Endothelial cell of umbilical vein (primary cell): Measurements from ENCODE around the gene TRAPPC6A. TPM values are rescaled to one million over a fixed set of nuclear protein-coding genes. Genes with fewer than 3 reads are reported as not detected.

Experiments
- BruUV-seq: library from RNA; stranded (reverse); fragments of 400-500 nt; replicated peaks from 2 replicates; lab custom pipeline; 2021; lab: Mats Ljungman, UMichigan
- CTCF ChIA-PET: fragments of 300-600, 350-600 bp; sonication (Branson Sonifier 250); formaldehyde crosslinking; loops from one replicate; lab custom pipeline; 2021; ENCODE audit warnings: antibody characterized with exemption, inconsistent platforms; lab: Charles Lee
- POLR2A ChIA-PET: fragments of 300-600, 350-600 bp; sonication (Branson Sonifier 250); formaldehyde crosslinking; loops from one replicate; lab custom pipeline; 2021; ENCODE audit warnings: antibody characterized with exemption, inconsistent platforms; lab: Charles Lee
- DNase-seq: peaks from one replicate; pipeline ENCODE4 v3.0.0-alpha.2; 2011; ENCODE audit warnings: low read depth, low spot score
- FAIRE-seq: peaks from 2 replicates; lab custom pipeline; 2011; peaks lifted over from hg19 to GRCh38; lab: Jason Lieb, UNC
- H2AFZ ChIP-seq: 2 replicates; pipeline ENCODE4 v1.6.0; 2012; ENCODE audit warnings: low read depth, low read length, control low read depth, inconsistent platforms
- H3K27ac ChIP-seq: 2 replicates; pipeline ENCODE4 v1.5.1; 2011; ENCODE audit warnings: low read depth, mild to moderate bottlenecking, control low read depth, low read length, moderate library complexity; ENCODE audit not compliant: insufficient read depth
- H3K27me3 ChIP-seq, 2 experiments: 2 replicates each; pipeline versions ENCODE4 v1.6.0 to v1.6.1; 2011; ENCODE audit warnings: low read length in 2 of 2, mixed read lengths in 1 of 2; ENCODE audit not compliant: control insufficient read depth in 2 of 2, insufficient read depth in 2 of 2
- H3K36me3 ChIP-seq, 2 experiments: 2 replicates in 1 of 2; 3 replicates in 1 of 2; pipeline ENCODE4 v1.5.1; 2011; ENCODE audit warnings: low read length in 2 of 2, mild to moderate bottlenecking in 1 of 2, moderate library complexity in 1 of 2; ENCODE audit not compliant: control insufficient read depth in 2 of 2, insufficient read depth in 2 of 2; ENCODE audit errors: extremely low read depth in 1 of 2
- H3K4me1 ChIP-seq: 3 replicates; pipeline ENCODE4 v1.5.1; 2011; ENCODE audit warnings: mild to moderate bottlenecking, low read length; ENCODE audit not compliant: control insufficient read depth, insufficient read depth; ENCODE audit errors: extremely low read depth
- H3K4me2 ChIP-seq: 2 replicates; pipeline ENCODE4 v1.6.1; 2011; ENCODE audit warnings: low read length, control low read depth, mixed read lengths; ENCODE audit not compliant: insufficient read depth
- H3K4me3 ChIP-seq, 3 experiments: fragments of 200-600 bp in 1 of 3; sonication (generic), shearing (Covaris generic) in 1 of 3; replicated peaks in 1 of 3; 2 replicates each; pipeline ENCODE4 v1.5.1; 2011 to 2016; ENCODE audit warnings: control low read depth in 3 of 3, low read length in 3 of 3, mild to moderate bottlenecking in 2 of 3, inconsistent platforms in 1 of 3, low read depth in 1 of 3, moderate library complexity in 1 of 3; ENCODE audit not compliant: insufficient read depth in 1 of 3
- H3K79me2 ChIP-seq: 2 replicates; pipeline ENCODE4 v1.6.0; 2012; ENCODE audit warnings: low read length, inconsistent platforms; ENCODE audit not compliant: control insufficient read depth, insufficient read depth
- H3K9ac ChIP-seq: replicated peaks from 2 replicates; pipeline ENCODE3; 2011; ENCODE audit warnings: low read length, control low read depth; ENCODE audit not compliant: insufficient read depth; ENCODE audit errors: extremely low read depth
- H3K9me1 ChIP-seq: replicated peaks from 3 replicates; pipeline ENCODE4 v1.6.0; 2011; ENCODE audit warnings: mild to moderate bottlenecking, low read length; ENCODE audit not compliant: control insufficient read depth, insufficient read depth; ENCODE audit errors: extremely low read depth
- H3K9me3 ChIP-seq: replicated peaks from 2 replicates; pipeline ENCODE4 v1.5.1; 2012; ENCODE audit warnings: low read length, inconsistent platforms; ENCODE audit not compliant: control insufficient read depth, insufficient read depth
- H4K20me1 ChIP-seq: replicated peaks from 2 replicates; pipeline ENCODE3; 2011; ENCODE audit warnings: mild to moderate bottlenecking, low read length; ENCODE audit not compliant: control insufficient read depth, insufficient read depth; ENCODE audit errors: extremely low read depth
- CTCF ChIP-seq, 2 donors: IDR thresholded peaks; 1 replicate in 1 of 2; 2 replicates in 1 of 2; pipeline ENCODE4 v1.5.1; 2011; ENCODE audit warnings: low read length in 2 of 2, mild to moderate bottlenecking in 2 of 2, moderate library complexity in 2 of 2, control low read depth in 1 of 2, inconsistent platforms in 1 of 2, low read depth in 1 of 2; ENCODE audit not compliant: insufficient read depth in 1 of 2; ENCODE audit errors: extremely low read depth in 1 of 2
- EZH2 ChIP-seq: IDR thresholded peaks from 2 replicates; pipeline ENCODE4 v1.6.1; 2012; ENCODE audit warnings: borderline replicate concordance, low read depth, mild to moderate bottlenecking, moderate library complexity, low read length, inconsistent platforms; ENCODE audit not compliant: severe bottlenecking
- FOS ChIP-seq: IDR thresholded peaks from 2 replicates; pipeline ENCODE4 v1.6.1; 2011; ENCODE audit warnings: mild to moderate bottlenecking, low read length, moderate library complexity, borderline replicate concordance; ENCODE audit not compliant: insufficient read depth
- GATA2 ChIP-seq: IDR thresholded peaks from 2 replicates; pipeline ENCODE4 v1.7.0; 2011; ENCODE audit warnings: low read depth, mild to moderate bottlenecking, moderate library complexity, mixed read lengths, low read length; ENCODE audit not compliant: insufficient read length, insufficient read depth
- JUN ChIP-seq: IDR thresholded peaks from 2 replicates; pipeline ENCODE4 v1.6.1; 2011; ENCODE audit warnings: borderline replicate concordance, low read depth; ENCODE audit not compliant: insufficient read length, insufficient read depth
- MYC ChIP-seq: IDR thresholded peaks from one replicate; pipeline ENCODE4 v1.6.1; 2011; ENCODE audit warnings: mild to moderate bottlenecking, low read depth, low read length
- POLR2A ChIP-seq: IDR thresholded peaks from 2 replicates; pipeline ENCODE4 v1.6.1; 2012; ENCODE audit warnings: low read depth, mild to moderate bottlenecking, control low read depth, low read length
- POLR2AphosphoS5 ChIP-seq: IDR thresholded peaks from 2 replicates; pipeline ENCODE4 v1.6.1; 2012; ENCODE audit warnings: low read depth, mild to moderate bottlenecking, control low read depth, low read length, moderate library complexity; ENCODE audit not compliant: insufficient read depth
- dilution Hi-C: fragments of 300-500 bp; cut with MboI; formaldehyde crosslinking; loops from one replicate; pipeline ENCODE4 v1.15.0; 2019; ENCODE audit warnings: low sequenced_read_pairs; ENCODE audit not compliant: extremely low pct_ligation_motif_present
- intact Hi-C: fragments of 100-400 bp; cut with micrococcal nuclease; formaldehyde crosslinking; loops from one replicate; pipeline ENCODE4 v1.10.0; 2022
- polyA plus RNA-seq, 4 experiments: library from polyadenylated mRNA; depleted of rRNA in 3 of 4; stranded (reverse) in 3 of 4; unstranded in 1 of 4; fragments of >200 nt; gene quantifications; 2 replicates each; pipeline versions ENCODE4 v1.2.1 to v1.2.3, GENCODE V29; 2011 to 2012; ENCODE audit warnings: missing spikeins in 1 of 4
- total RNA-seq: library from RNA; stranded (reverse); gene quantifications from 2 replicates; pipeline ENCODE4 v1.2.3, GENCODE V29; 2021
- TF ChIP-seq, protein P1 (sequence below): IDR thresholded peaks from 2 replicates; pipeline ENCODE4 v1.6.1; 2011; ENCODE audit not compliant: insufficient read depth, insufficient read length

TRAPPC6A gene
- total and polyA plus RNA-seq, 2 donors (not counting 3 experiments of a cell fraction or from before 2014, with no cell fraction given): 18.1 to 45.4 TPM

DNA sequence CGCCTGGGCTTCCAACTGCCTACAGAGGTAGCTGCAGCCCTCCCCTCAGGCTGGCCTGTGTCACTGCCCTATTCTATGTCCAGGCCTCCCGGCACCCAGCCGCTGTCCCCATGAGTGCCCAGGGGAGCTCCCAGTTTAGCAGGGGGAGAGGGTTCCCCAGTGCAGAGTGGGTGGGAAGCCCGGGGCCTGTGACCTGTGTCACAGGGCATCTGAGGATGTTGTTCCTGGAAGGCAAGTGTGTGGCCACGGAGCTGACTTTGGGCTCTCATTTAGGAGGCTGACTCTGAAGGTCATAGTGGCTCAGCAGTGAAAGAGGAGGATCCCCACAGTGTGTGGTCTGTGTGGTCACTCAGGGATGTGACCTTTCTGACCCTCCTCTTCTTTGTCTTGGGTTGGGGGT is 59.9 kb downstream of the TRAPPC6A start:
- TF ChIP-seq MYC: no peak
- TF ChIP-seq POLR2AphosphoS5: no peak
- TF ChIP-seq CTCF (IDR thresholded peaks at IDR 0.05; ENCODE audit: extremely low read depth in 1 of 2, insufficient read depth in 1 of 2, low read depth in 1 of 2, low read length in 2 of 2): no peak
- no peak for TF ChIP-seq POLR2A
- TF ChIP-seq FOS: no peak
- TF ChIP-seq, protein P1, sequence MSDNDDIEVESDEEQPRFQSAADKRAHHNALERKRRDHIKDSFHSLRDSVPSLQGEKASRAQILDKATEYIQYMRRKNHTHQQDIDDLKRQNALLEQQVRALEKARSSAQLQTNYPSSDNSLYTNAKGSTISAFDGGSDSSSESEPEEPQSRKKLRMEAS: no peak
- TF ChIP-seq EZH2: no peak
- TF ChIP-seq JUN: no peak
- TF ChIP-seq GATA2: no peak
- intact Hi-C loops: no loop called here
- POLR2A ChIA-PET: interaction anchor here (0.6 kb wide), 1 partner anchor 651 kb away, joined by 3 read pairs; no protein-coding TSS in a partner anchor

More for the DNA sequence above, 59.9 kb downstream of the TRAPPC6A start:
- no peak for FAIRE-seq
- Histone ChIP-seq H3K36me3 (no peaks in the 10 kb centered on the region), H3K4me3 (no peak overlapping the region), H3K9me1 (no peaks in the 10 kb centered on the region), H4K20me1 (no peaks in the 10 kb centered on the region), H2AFZ (no peak overlapping the region), H3K27me3 (no peaks in the 10 kb centered on the region), H3K9ac (no peak overlapping the region), H3K9me3 (no peaks in the 10 kb centered on the region), H3K4me1 (no peaks in the 10 kb centered on the region), H3K27ac (no peak overlapping the region), H3K79me2 (peaks cover 44% of the 10 kb centered on the region), H3K4me2 (no peak overlapping the region)
- BruUV-seq: no TSS peak
- CTCF ChIA-PET: interaction anchor here (1.0 to 1.6 kb wide), 3 partner anchors 13 to 59 kb away, joined by 4 to 6 read pairs (median 5); no protein-coding TSS in a partner anchor
- no peak for DNase-seq
- dilution Hi-C loops: no loop called here
